ENCODE results near the gene CLTC. TPM values are rescaled to one million over a fixed set of nuclear protein-coding genes. Genes with fewer than 3 reads are reported as not detected.

The CLTC gene
- total RNA-seq, 1 experiment from 2014 or later: 269 TPM

- Histone ChIP-seq H2AFZ (ENCODE audit: low read length) (peak overlapping the region; percentile 84), H3K36me3 (ENCODE audit: low read depth, low read length) (peaks cover 3% of the 10 kb centered on the region; the same call in 1 of the 2 replicates), H3K4me1 (ENCODE audit: insufficient read depth, low read length) (peaks cover 44% of the 10 kb centered on the region), H3K9me3 (ENCODE audit: low read length) (no peaks in the 10 kb centered on the region), H4K20me1 (ENCODE audit: low read length) (peaks cover 40% of the 10 kb centered on the region), H3F3A (ENCODE audit: low read length, unreplicated experiment) (no peaks in the 10 kb centered on the region), H3K79me2 (ENCODE audit: low read length) (peaks cover 77% of the 10 kb centered on the region), H3K4me2 (ENCODE audit: low read length) (peak overlapping the region; percentile 88), H3K9ac (ENCODE audit: low read length) (peak overlapping the region; percentile 99), H3K4me3 (ENCODE audit: low read length) (peak overlapping the region; percentile 97), H3K27ac (ENCODE audit: low read length) (peak overlapping the region; percentile 97), H3K27me3 (ENCODE audit: low read length) (no peaks in the 10 kb centered on the region), H3K9me2 (replicated peaks; ENCODE audit: low read length) (no peaks in the 10 kb centered on the region)
- intact Hi-C loops (cut with micrococcal nuclease): no loop called here
- ChIA-PET CTCF (interaction anchor here (0.6 kb wide), 1 partner anchor 45 kb away, joined by 16 read pairs; no protein-coding TSS in a partner anchor), POLR2A (ENCODE audit: unreplicated experiment) (interaction anchor here (1.2 to 1.5 kb wide), 2 partner anchors 15 to 49 kb away, joined by 4 to 5 read pairs; no protein-coding TSS in a partner anchor)
- ATAC-seq (no peak), DNase-seq (no peak)
- no TSS peak for BruUV-seq (replicated peaks)
- TF ChIP-seq EZH2 (IDR thresholded peaks at IDR 0.05; ENCODE audit: low read length, unreplicated experiment) (no peak), EZH2phosphoT487 (IDR thresholded peaks at IDR 0.05; ENCODE audit: borderline replicate concordance, low read length) (no peak), CTCF (conservative IDR thresholded peaks at IDR 0.05; ENCODE audit: low read depth, low read length) (no peak)
Observed at GRCh38 chr17:59620064-59620359, 317 bp downstream of the CLTC start.

- Histone ChIP-seq H3K9ac (ENCODE audit: low read length) (peak overlapping the region; percentile 99), H3K79me2 (ENCODE audit: low read length) (peaks cover 84% of the 10 kb centered on the region), H2AFZ (ENCODE audit: low read length) (no peak overlapping the region), H3K27ac (ENCODE audit: low read length) (peak overlapping the region; percentile 97; the same call in 1 of the 2 replicates), H3K36me3 (ENCODE audit: low read depth, low read length) (peaks cover 3% of the 10 kb centered on the region; the same call in 1 of the 2 replicates), H3K4me3 (ENCODE audit: low read length) (peak overlapping the region; percentile 97), H3K9me2 (replicated peaks; ENCODE audit: low read length) (no peaks in the 10 kb centered on the region), H3F3A (ENCODE audit: low read length, unreplicated experiment) (no peaks in the 10 kb centered on the region), H3K9me3 (ENCODE audit: low read length) (no peaks in the 10 kb centered on the region), H3K4me1 (ENCODE audit: insufficient read depth, low read length) (peaks cover 44% of the 10 kb centered on the region), H4K20me1 (ENCODE audit: low read length) (peaks cover 45% of the 10 kb centered on the region), H3K27me3 (ENCODE audit: low read length) (no peaks in the 10 kb centered on the region), H3K4me2 (ENCODE audit: low read length) (peak overlapping the region; percentile 91)
- BruUV-seq (replicated peaks): TSS peak; percentile 39
- CTCF ChIA-PET: no interaction called here
- POLR2A ChIA-PET (ENCODE audit: unreplicated experiment): no interaction called here
- peak; percentile 10 for ATAC-seq
- intact Hi-C loops (cut with micrococcal nuclease): loop anchor here (1.0 kb wide), 1 partner anchor 49 kb away; no protein-coding TSS in a partner anchor
- DNase-seq: peak; percentile 51
- TF ChIP-seq EZH2 (IDR thresholded peaks at IDR 0.05; ENCODE audit: low read length, unreplicated experiment) (no peak), EZH2phosphoT487 (IDR thresholded peaks at IDR 0.05; ENCODE audit: borderline replicate concordance, low read length) (no peak), CTCF (conservative IDR thresholded peaks at IDR 0.05; ENCODE audit: low read depth, low read length) (no peak)
Observed at GRCh38 chr17:59620518-59621259, 994 bp downstream of the CLTC start.

- no peak for ATAC-seq
- Histone ChIP-seq H3K79me2 (ENCODE audit: low read length) (peaks cover 95% of the 10 kb centered on the region), H3K9me2 (replicated peaks; ENCODE audit: low read length) (no peaks in the 10 kb centered on the region), H3K36me3 (ENCODE audit: low read depth, low read length) (peaks cover 6% of the 10 kb centered on the region; the same call in 1 of the 2 replicates), H3F3A (ENCODE audit: low read length, unreplicated experiment) (no peaks in the 10 kb centered on the region), H3K4me1 (ENCODE audit: insufficient read depth, low read length) (peaks cover 48% of the 10 kb centered on the region), H3K27me3 (ENCODE audit: low read length) (no peaks in the 10 kb centered on the region), H3K4me2 (ENCODE audit: low read length) (peak overlapping the region; percentile 91), H3K9me3 (ENCODE audit: low read length) (no peaks in the 10 kb centered on the region), H3K9ac (ENCODE audit: low read length) (peak overlapping the region; percentile 99), H4K20me1 (ENCODE audit: low read length) (peaks cover 55% of the 10 kb centered on the region), H2AFZ (ENCODE audit: low read length) (no peak overlapping the region), H3K4me3 (ENCODE audit: low read length) (peak overlapping the region; percentile 97), H3K27ac (ENCODE audit: low read length) (no peak overlapping the region)
- BruUV-seq (replicated peaks): no TSS peak
- POLR2A ChIA-PET (ENCODE audit: unreplicated experiment): interaction anchor here (0.5 to 0.7 kb wide), 3 partner anchors 49 to 215 kb away, joined by 3 to 4 read pairs (median 3); no protein-coding TSS in a partner anchor
- TF ChIP-seq EZH2phosphoT487 (IDR thresholded peaks at IDR 0.05; ENCODE audit: borderline replicate concordance, low read length) (no peak), CTCF (conservative IDR thresholded peaks at IDR 0.05; ENCODE audit: low read depth, low read length) (no peak), EZH2 (IDR thresholded peaks at IDR 0.05; ENCODE audit: low read length, unreplicated experiment) (no peak)
- CTCF ChIA-PET: no interaction called here
- DNase-seq: no peak
- intact Hi-C loops (cut with micrococcal nuclease): loop anchor here (1.0 kb wide), 1 partner anchor 48 kb away; no protein-coding TSS in a partner anchor
Observed at GRCh38 chr17:59621771-59622170, 2.1 kb downstream of the CLTC start.

Data from PC-3 (cell line).